HepG2 (cell line): ENCODE data around the gene SPATA31E1.

Experiments used
- ATF4 ChIP-seq, 2 experiments: fragments of 450-650 bp in 1 of 2; sonication (generic) in 1 of 2; formaldehyde crosslinking; IDR thresholded peaks; 2 replicates each; pipeline versions ENCODE4 v1.5.0 to v1.8.0; 2020 to 2022; ENCODE audit warnings: mild to moderate bottlenecking in 1 of 2, missing genetic modification reagents in 1 of 2
- CEBPB ChIP-seq: IDR thresholded peaks from 2 replicates; pipeline ENCODE4 v1.6.1; 2011; ENCODE audit warnings: low read depth, low read length, improper control_type of control experiment, borderline replicate concordance
- CTCF ChIP-seq: sonication (generic); formaldehyde crosslinking; IDR thresholded peaks from 2 replicates; pipeline ENCODE4 v1.5.0; 2020; ENCODE audit warnings: mild to moderate bottlenecking, missing genetic modification reagents, moderate library complexity
- GABPB1 ChIP-seq: IDR thresholded peaks from 2 replicates; pipeline ENCODE4 v1.6.1; 2016; ENCODE audit warnings: mild to moderate bottlenecking, missing genetic modification reagents, moderate library complexity, missing compliant biosample characterization
- GATAD2A ChIP-seq: IDR thresholded peaks from 2 replicates; pipeline ENCODE4 v1.6.1; 2016
- POLR2AphosphoS5 ChIP-seq: IDR thresholded peaks from 2 replicates; pipeline ENCODE4 v1.6.1; 2012; ENCODE audit warnings: low read depth, low read length
- RAD21 ChIP-seq: fragments of 450-650 bp; formaldehyde crosslinking; IDR thresholded peaks from 2 replicates; pipeline ENCODE4 v1.5.0; 2020; ENCODE audit warnings: mild to moderate bottlenecking
- SAFB2 ChIP-seq: sonication (generic); formaldehyde crosslinking; IDR thresholded peaks from 2 replicates; pipeline ENCODE4 v1.5.1; 2020; ENCODE audit warnings: missing genetic modification reagents, low read depth, mild to moderate bottlenecking, borderline replicate concordance
- ZIK1 ChIP-seq: sonication (generic); formaldehyde crosslinking; IDR thresholded peaks from 2 replicates; pipeline ENCODE4 v1.5.0; 2020; ENCODE audit warnings: mild to moderate bottlenecking, low read depth, missing genetic modification reagents, borderline replicate concordance
- ZNF207 ChIP-seq: fragments of 450-650 bp; IDR thresholded peaks from 2 replicates; pipeline ENCODE4 v1.6.1; 2016; ENCODE audit warnings: antibody characterized with exemption, borderline replicate concordance
- ZNF350 ChIP-seq: sonication (generic); formaldehyde crosslinking; IDR thresholded peaks from 2 replicates; pipeline ENCODE4 v1.4.0; 2020; ENCODE audit warnings: mild to moderate bottlenecking, low read depth, missing genetic modification reagents, borderline replicate concordance
- TF ChIP-seq, protein P1 (sequence below): sonication (generic); formaldehyde crosslinking; conservative IDR thresholded peaks from 2 replicates; pipeline ENCODE4 v1.8.0; 2022; ENCODE audit warnings: mild to moderate bottlenecking, moderate library complexity, missing genetic modification reagents

DNA sequence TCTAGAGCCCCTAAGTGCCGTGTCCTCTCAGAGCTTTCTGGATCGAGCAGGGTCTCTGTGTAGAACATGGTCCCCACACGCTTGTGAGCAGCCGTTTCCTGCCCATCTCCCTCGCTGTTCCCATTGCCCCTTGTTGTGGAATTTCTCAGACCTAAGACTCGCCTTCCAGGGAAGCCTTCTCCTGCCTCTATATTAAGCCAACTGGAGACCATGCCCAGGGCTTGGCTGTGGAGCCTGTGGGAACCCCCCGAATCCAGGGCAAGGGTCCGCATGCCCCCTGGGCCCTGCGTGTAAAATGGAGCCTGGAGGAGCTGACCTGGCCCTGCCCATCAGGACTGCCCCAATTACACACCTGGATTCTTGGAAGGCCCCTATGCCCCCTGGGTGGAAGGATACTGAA, 14.5 kb upstream of the SPATA31E1 start:
- TF ChIP-seq RAD21 (CRISPR knock-in tag): no peak
- no peak for TF ChIP-seq ZNF350
- no peak for TF ChIP-seq CTCF (CRISPR knock-in tag)
- no peak for TF ChIP-seq SAFB2 (CRISPR knock-in tag)
- no peak for TF ChIP-seq ZIK1
- no peak for TF ChIP-seq GATAD2A (CRISPR knock-in tag)
- no peak for TF ChIP-seq ZNF207
- TF ChIP-seq, protein P1, sequence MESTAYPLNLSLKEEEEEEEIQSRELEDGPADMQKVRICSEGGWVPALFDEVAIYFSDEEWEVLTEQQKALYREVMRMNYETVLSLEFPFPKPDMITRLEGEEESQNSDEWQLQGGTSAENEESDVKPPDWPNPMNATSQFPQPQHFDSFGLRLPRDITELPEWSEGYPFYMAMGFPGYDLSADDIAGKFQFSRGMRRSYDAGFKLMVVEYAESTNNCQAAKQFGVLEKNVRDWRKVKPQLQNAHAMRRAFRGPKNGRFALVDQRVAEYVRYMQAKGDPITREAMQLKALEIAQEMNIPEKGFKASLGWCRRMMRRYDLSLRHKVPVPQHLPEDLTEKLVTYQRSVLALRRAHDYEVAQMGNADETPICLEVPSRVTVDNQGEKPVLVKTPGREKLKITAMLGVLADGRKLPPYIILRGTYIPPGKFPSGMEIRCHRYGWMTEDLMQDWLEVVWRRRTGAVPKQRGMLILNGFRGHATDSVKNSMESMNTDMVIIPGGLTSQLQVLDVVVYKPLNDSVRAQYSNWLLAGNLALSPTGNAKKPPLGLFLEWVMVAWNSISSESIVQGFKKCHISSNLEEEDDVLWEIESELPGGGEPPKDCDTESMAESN (CRISPR knock-in tag): no peak
- no peak for TF ChIP-seq GABPB1 (CRISPR knock-in tag)
- TF ChIP-seq ATF4 (CRISPR knock-in tag; IDR thresholded peaks at IDR 0.05): no peak
- TF ChIP-seq CEBPB: no peak
- TF ChIP-seq POLR2AphosphoS5: no peak
